Uterus (tissue), 4 donors: ENCODE measurements around the gene FIBP. TPM values are rescaled to one million over a fixed set of nuclear protein-coding genes. Genes with fewer than 3 reads are reported as not detected.

Experiments
- DNase-seq, 2 donors: peaks; one replicate each; pipeline ENCODE4 v3.0.0-alpha.2; 2019 to 2020
- H3K27ac ChIP-seq, 2 donors: fragments of 200-600 bp; sonication (generic); 1 replicate in 1 of 2; 2 replicates in 1 of 2; pipeline ENCODE4 v1.5.1; 2016 to 2018
- H3K27me3 ChIP-seq, 2 donors: fragments of 200-600 bp; sonication (generic); one replicate each; pipeline ENCODE4 v1.5.1; 2018 to 2019; ENCODE audit warnings: control low read depth in 1 of 2
- H3K36me3 ChIP-seq, 2 donors: fragments of 200-600 bp; sonication (generic); one replicate each; pipeline ENCODE4 v1.5.1; 2019; ENCODE audit warnings: control low read depth in 1 of 2
- H3K4me1 ChIP-seq, 2 donors: fragments of 200-600 bp; sonication (generic); one replicate each; pipeline ENCODE4 v1.5.1; 2018 to 2019; ENCODE audit warnings: control low read depth in 1 of 2
- H3K4me3 ChIP-seq, 2 donors: fragments of 200-600 bp; sonication (generic); 1 replicate in 1 of 2; 2 replicates in 1 of 2; pipeline ENCODE4 v1.5.1; 2018 to 2019; ENCODE audit warnings: mild to moderate bottlenecking in 1 of 2
- H3K9me3 ChIP-seq, 2 donors: fragments of 200-600 bp; sonication (generic); one replicate each; pipeline ENCODE4 v1.5.1; 2019; ENCODE audit warnings: control low read depth in 1 of 2
- POLR2A ChIP-seq, 2 donors: fragments of 450-650 bp; IDR thresholded peaks; one replicate each; pipeline ENCODE4 v1.6.1; 2016; ENCODE audit warnings: antibody characterized with exemption in 2 of 2, mild to moderate bottlenecking in 1 of 2, moderate library complexity in 1 of 2
- intact Hi-C: fragments of 100-400 bp; cut with DNase I; formaldehyde crosslinking; loops from one replicate; pipeline ENCODE4 v1.15.1; 2023; ENCODE audit warnings: low total_unique reads
- total RNA-seq, 4 donors: library from RNA; depleted of rRNA in 3 of 4; stranded (reverse); fragments of >200 nt in 3 of 4; gene quantifications; one replicate each; pipeline versions ENCODE4 v1.1.0 to v1.2.4, GENCODE V29; 2014 to 2023
- TF ChIP-seq, protein P1 (sequence below), 4 experiments: fragments of 200-600 bp in 2 of 4; fragments of 450-650 bp in 2 of 4; sonication (generic) in 2 of 4; IDR thresholded peaks; one replicate each; pipeline ENCODE4 v1.5.1; 2016 to 2019; ENCODE audit warnings: antibody characterized with exemption in 4 of 4, mild to moderate bottlenecking in 2 of 4, moderate library complexity in 1 of 4
- donor health status: DM: yes; HTN: yes; CAD: no.

Gene FIBP
- total RNA-seq, 4 donors from 2014 or later: 39.7 to 239 (median 52.2) TPM

DNA sequence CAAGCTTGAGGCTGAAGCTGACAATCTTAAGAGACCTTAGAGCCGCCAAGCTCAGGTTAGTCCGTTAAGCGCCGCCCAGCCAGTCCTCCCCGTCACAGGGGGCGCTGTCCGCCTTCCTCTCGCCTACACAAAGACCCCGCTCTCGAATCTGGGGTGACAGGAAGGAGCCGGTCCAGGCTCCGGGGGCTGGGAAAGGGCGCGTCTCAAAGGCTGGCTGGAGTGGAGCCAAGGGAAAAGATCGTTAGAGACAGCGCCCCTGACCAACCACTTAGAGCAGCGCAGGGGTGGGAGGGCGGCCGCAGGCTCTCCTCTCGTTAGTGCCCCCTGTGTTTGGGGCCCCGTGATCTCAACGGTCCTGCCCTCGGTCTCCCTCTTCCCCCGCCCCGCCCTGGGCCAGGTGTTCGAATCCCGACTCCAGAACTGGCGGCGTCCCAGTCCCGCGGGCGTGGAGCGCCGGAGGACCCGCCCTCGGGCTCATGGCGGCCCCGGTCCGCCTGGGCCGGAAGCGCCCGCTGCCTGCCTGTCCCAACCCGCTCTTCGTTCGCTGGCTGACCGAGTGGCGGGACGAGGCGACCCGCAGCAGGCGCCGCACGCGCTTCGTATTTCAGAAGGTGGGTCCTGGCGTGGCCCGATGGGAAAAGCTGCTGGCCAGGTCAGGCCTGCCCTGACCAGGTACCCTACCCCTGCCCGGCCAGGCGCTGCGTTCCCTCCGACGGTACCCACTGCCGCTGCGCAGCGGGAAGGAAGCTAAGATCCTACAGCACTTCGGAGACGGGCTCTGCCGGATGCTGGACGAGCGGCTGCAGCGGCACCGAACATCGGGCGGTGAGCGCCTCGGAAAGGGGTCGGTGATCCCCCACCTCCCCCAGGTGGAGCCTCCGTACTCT, 27.8 kb downstream of the FIBP start, which contains the start of gene MUS81:
Gene MUS81 (plus strand): TSS at position 156 of the 887 bp plus-strand sequence. CDS start 321 bp downstream, at position 477.
- H3K27me3 ChIP-seq: no peaks in the 10 kb centered on the region
- no peaks in the 10 kb centered on the region for H3K36me3 ChIP-seq
- H3K27ac ChIP-seq: peak within 1 kb of the TSS; percentile 98 to 99
- H3K4me3 ChIP-seq: peak within 1 kb of the TSS; percentile 92 to 99
- H3K4me1 ChIP-seq: peaks cover 7 to 13% of the 10 kb centered on the region in 2 donors
- intact Hi-C loops: no loop called here
- no peaks in the 10 kb centered on the region for H3K9me3 ChIP-seq
- peak; percentile 99 for DNase-seq
- TF ChIP-seq POLR2A (IDR thresholded peaks at IDR 0.05): peak; percentile 70 to 75
- TF ChIP-seq, protein P1, sequence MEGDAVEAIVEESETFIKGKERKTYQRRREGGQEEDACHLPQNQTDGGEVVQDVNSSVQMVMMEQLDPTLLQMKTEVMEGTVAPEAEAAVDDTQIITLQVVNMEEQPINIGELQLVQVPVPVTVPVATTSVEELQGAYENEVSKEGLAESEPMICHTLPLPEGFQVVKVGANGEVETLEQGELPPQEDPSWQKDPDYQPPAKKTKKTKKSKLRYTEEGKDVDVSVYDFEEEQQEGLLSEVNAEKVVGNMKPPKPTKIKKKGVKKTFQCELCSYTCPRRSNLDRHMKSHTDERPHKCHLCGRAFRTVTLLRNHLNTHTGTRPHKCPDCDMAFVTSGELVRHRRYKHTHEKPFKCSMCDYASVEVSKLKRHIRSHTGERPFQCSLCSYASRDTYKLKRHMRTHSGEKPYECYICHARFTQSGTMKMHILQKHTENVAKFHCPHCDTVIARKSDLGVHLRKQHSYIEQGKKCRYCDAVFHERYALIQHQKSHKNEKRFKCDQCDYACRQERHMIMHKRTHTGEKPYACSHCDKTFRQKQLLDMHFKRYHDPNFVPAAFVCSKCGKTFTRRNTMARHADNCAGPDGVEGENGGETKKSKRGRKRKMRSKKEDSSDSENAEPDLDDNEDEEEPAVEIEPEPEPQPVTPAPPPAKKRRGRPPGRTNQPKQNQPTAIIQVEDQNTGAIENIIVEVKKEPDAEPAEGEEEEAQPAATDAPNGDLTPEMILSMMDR (IDR thresholded peaks at IDR 0.05): peak; percentile 87 to 95 (median 92)

DNA sequence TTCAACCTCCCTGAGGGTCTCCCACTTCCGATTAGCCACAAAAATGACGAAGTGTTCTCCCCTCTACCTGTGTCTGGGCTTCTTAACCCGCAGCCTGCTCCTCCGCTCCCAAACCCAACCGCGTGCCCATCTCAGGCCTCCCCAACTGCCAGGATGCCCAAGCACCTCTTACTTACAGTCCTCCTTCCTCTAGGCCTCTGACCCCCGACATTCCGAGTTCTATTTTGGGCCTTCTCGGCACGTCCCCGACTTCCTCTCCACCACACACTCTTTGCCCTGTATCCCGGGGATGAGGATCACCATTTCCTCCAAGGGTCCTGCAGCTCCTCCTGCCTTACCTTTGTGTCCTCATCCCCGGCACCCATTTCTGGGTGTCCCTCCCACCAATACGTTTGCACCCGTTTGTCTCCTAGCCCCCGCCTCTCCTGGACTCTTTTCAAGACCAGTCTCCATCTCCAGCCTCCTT, 28.4 kb downstream of the FIBP start:
- Histone ChIP-seq H3K27me3 (no peaks in the 10 kb centered on the region), H3K27ac (peak overlapping the region; percentile 98 to 99), H3K9me3 (no peaks in the 10 kb centered on the region), H3K4me1 (peaks cover 7 to 13% of the 10 kb centered on the region in 2 donors), H3K4me3 (peak overlapping the region; percentile 92 to 99), H3K36me3 (no peaks in the 10 kb centered on the region)
- DNase-seq: no peak
- TF ChIP-seq, protein P1 (IDR thresholded peaks at IDR 0.05): no peak
- TF ChIP-seq POLR2A (IDR thresholded peaks at IDR 0.05): no peak
- intact Hi-C loops: no loop called here

DNA sequence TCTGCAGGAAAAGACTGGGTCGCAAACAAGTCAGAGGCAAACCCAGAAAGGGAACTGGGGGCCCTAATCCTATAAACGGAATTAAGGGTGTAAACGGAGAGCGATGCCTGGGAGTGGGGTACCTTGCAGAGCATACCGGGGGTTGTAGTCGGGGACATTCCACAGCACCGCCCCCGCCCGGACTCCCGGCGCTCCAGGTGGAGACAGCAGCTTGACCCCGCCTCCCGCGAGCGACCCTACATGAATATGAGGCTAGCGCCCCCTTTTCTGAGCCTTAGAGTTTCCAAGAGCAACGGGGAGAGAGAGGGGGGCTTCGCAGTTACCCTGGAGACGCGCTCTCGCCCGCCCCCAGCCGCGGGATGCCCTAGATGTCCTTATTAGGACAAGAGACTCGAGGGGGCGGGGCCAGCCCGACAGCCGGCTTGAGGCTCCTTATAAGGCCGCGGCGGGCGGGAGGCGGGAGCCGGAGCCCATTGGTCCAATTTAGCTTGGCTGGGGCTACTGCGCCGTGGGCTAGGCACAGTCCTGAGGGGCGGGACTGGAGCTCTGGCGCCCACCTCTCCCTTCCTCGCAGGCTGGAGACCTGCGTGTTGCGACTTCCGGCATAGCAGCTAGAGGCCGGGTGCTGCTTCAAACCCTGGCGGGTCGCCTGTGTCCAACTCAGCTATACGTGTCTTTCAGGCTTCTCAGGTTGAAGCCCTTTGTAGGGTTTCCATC, 29.0 kb downstream of the FIBP start:
- Histone ChIP-seq H3K9me3 (no peaks in the 10 kb centered on the region), H3K4me3 (peak overlapping the region; percentile 92 to 99), H3K4me1 (peaks cover 7 to 13% of the 10 kb centered on the region in 2 donors), H3K27me3 (no peaks in the 10 kb centered on the region), H3K36me3 (no peaks in the 10 kb centered on the region), H3K27ac (peak overlapping the region; percentile 98 to 99)
- peak; percentile 99 to 100 for DNase-seq
- TF ChIP-seq, protein P1 (IDR thresholded peaks at IDR 0.05): peak in 2 of 4 experiments; percentile 19 to 24
- peak; percentile 95 to 99 for TF ChIP-seq POLR2A (IDR thresholded peaks at IDR 0.05)
- intact Hi-C loops: no loop called here

DNA sequence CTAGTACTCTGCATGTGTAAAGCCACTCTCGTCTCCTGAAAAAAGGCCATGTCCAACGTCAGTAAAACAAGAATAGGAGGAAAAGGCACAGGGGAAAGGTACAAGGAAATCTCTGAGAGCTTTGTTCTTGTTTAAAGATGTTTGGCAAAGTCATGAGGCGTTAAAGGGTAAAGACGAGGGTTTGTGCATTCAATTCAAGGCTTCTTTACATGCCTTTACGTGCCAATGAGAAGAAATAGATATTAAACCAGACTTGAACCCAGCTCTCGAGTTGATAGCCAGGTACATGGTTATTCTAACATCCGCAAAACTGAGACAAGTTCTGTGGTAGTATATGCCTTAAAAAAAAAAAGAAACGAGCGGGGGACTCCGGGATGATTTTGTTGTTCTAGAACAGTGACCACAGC, 29.6 kb downstream of the FIBP start:
- no peaks in the 10 kb centered on the region for H3K27me3 ChIP-seq
- TF ChIP-seq POLR2A (IDR thresholded peaks at IDR 0.05): no peak
- TF ChIP-seq, protein P1 (IDR thresholded peaks at IDR 0.05): no peak
- H3K36me3 ChIP-seq: no peaks in the 10 kb centered on the region
- peaks cover 7 to 13% of the 10 kb centered on the region in 2 donors for H3K4me1 ChIP-seq
- no peaks in the 10 kb centered on the region for H3K9me3 ChIP-seq
- DNase-seq: no peak
- peak overlapping the region; percentile 98 to 99 for H3K27ac ChIP-seq
- peak overlapping the region; percentile 92 to 99 for H3K4me3 ChIP-seq
- intact Hi-C loops: no loop called here
